Fibroblast of villous mesenchyme (primary cell): ENCODE measurements around the gene CCL25. TPM values are rescaled to one million over a fixed set of nuclear protein-coding genes. Genes with fewer than 3 reads are reported as not detected.

ENCODE experiments used
- DNase-seq: peaks from one replicate; pipeline ENCODE4 v3.0.0-alpha.2; 2010; ENCODE audit warnings: low read depth
- H3K4me3 ChIP-seq: 2 replicates; pipeline ENCODE4 v1.5.1; 2011; ENCODE audit warnings: low read depth, mild to moderate bottlenecking, low read length
- CTCF ChIP-seq: IDR thresholded peaks from 2 replicates; pipeline ENCODE4 v1.5.1; 2012; ENCODE audit warnings: low read depth, mild to moderate bottlenecking, low read length; ENCODE audit not compliant: insufficient read depth
- total RNA-seq: library from RNA; depleted of rRNA; stranded (reverse); fragments of >200 nt; gene quantifications from 2 replicates; pipeline ENCODE4 v1.2.3, GENCODE V29; 2012

The CCL25 gene
- total RNA-seq, 1 donor: not detected

GRCh38 chr19:8034178-8034525, 18.4 kb upstream of the CCL25 start:
- no peak for DNase-seq
- no peak for TF ChIP-seq CTCF

DNA sequence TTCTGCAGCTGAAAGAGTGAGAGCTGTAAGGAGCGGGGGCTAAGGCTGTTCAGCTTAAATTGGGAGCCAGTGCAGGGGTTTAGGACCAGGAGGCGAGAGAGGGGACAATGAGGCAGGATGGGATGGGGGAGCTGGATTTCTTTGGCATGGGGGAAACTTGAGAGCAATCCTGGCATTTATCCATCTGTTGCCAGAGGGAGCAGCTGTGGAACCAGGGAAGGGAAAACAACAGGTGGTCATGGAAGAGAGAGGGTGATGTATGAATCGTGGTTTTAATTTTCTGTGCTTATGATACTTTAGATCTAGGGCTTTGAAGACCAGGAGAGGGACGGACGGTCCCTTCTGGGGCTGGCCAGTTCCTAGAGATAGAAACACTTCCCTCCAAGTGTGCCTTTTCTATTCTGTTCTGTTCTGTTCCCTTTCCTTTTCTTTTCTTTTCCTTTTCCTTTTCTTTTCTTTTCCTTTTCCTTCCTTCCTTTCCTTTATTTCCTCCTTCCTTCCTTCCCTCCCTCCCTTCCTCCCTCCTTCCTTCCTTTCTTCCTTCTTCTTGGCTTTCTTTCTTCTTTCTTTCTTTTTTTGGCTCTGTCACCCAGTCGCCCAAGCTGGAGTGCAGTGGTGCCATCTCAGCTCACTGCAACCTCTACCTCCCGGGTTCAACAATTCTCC, 16.0 kb upstream of the CCL25 start:
- DNase-seq: no peak
- no peak overlapping the region for H3K4me3 ChIP-seq
- no peak for TF ChIP-seq CTCF

More at GRCh38 chr19:8034178-8034525, 18.4 kb upstream of the CCL25 start:
- H3K4me3 ChIP-seq: no peak overlapping the region

- no peak for DNase-seq
- TF ChIP-seq CTCF: no peak
- no peak overlapping the region for H3K4me3 ChIP-seq
Measured at GRCh38 chr19:8038815-8039214, 13.7 kb upstream of the CCL25 start.

GRCh38 chr19:8039231-8039630, 13.3 kb upstream of the CCL25 start:
- TF ChIP-seq CTCF: no peak

GRCh38 chr19:8041531-8041931, 11.0 kb upstream of the CCL25 start:
- DNase-seq: no peak
- no peak for TF ChIP-seq CTCF
- no peak overlapping the region for H3K4me3 ChIP-seq

More at GRCh38 chr19:8039231-8039630, 13.3 kb upstream of the CCL25 start:
- H3K4me3 ChIP-seq: no peak overlapping the region
- no peak for DNase-seq

- DNase-seq: no peak
- TF ChIP-seq CTCF: no peak
- no peak overlapping the region for H3K4me3 ChIP-seq
Measured at GRCh38 chr19:8042900-8043299, 9.7 kb upstream of the CCL25 start.

DNA sequence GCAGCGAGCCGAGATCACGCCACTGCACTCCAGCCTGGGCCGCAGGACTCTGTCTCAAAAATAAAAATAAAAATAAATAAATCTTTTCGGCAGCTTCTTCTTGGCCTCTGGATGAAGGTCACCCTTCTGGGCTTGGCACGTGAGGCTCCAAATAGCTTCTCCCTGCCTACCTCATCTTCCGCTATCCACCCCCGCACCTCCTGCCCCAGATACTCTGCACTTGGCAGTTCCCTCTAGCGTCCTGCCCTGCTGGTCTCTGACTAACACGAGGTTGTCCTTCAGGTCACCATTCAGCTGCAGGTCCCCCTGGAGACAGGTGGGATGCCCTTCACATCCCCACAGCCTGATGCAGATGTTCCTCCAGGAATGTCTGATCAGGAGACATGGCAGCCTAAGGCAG, 8.5 kb upstream of the CCL25 start:
- no peak overlapping the region for H3K4me3 ChIP-seq
- no peak for TF ChIP-seq CTCF
- DNase-seq: no peak
